ENCODE measurements around the gene NT5C.

The NT5C gene

DNA sequence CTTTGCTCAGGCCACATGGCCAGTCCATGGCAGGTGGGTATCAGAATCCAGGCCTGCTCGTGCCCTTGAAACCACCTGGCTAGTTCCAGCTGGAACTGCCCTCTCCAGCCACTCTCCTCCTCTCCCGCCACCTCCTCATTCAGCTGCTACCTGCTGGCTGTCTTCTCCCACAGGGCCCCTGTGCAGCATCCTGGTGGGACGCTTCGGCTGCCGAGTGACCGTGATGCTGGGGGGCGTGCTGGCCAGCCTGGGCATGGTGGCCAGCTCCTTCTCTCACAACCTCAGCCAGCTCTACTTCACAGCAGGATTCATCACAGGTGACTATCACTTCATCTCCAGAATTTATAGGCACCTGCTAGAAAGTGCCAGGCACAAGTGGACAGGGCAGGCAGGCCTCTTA is 33.7 kb downstream of the NT5C start:
- H3K4me3 ChIP-seq (replicated peaks; ENCODE audit: low read depth, low read length): no peak overlapping the region
- no peak for DNase-seq (ENCODE audit: extremely low read depth, low read depth)
- TF ChIP-seq, protein P1, sequence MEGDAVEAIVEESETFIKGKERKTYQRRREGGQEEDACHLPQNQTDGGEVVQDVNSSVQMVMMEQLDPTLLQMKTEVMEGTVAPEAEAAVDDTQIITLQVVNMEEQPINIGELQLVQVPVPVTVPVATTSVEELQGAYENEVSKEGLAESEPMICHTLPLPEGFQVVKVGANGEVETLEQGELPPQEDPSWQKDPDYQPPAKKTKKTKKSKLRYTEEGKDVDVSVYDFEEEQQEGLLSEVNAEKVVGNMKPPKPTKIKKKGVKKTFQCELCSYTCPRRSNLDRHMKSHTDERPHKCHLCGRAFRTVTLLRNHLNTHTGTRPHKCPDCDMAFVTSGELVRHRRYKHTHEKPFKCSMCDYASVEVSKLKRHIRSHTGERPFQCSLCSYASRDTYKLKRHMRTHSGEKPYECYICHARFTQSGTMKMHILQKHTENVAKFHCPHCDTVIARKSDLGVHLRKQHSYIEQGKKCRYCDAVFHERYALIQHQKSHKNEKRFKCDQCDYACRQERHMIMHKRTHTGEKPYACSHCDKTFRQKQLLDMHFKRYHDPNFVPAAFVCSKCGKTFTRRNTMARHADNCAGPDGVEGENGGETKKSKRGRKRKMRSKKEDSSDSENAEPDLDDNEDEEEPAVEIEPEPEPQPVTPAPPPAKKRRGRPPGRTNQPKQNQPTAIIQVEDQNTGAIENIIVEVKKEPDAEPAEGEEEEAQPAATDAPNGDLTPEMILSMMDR (IDR thresholded peaks at IDR 0.05; ENCODE audit: low read depth, low read length, missing control alignments): no peak

DNA sequence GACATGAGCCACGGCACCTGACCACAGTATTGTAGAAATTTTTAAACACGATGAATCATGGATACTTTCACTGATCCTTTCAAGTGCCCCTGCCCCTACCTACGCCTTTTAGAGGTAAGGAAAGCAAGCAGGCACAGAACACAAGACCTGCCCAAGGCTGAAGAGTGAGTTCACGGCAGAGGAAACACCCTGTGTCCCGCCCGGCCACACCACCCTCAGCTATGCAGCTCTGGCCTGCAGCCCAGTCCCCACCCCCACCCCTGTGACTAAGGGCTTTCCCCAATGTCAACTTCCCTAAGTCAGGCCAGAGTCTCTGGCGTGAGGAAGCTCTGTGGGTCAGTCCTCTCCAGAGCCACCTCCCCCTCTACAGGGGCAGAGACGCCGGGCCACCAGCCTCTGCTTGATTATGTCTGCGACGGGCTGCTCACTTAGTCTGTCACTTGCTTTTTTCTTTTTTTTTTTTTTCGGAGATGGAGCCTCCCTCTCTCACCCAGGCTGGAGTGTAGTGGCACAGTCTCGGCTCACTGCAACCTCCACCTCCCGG is 35.4 kb downstream of the NT5C start:
- H3K4me3 ChIP-seq (replicated peaks; ENCODE audit: low read depth, low read length): no peak overlapping the region
- DNase-seq (ENCODE audit: extremely low read depth, low read depth): no peak
- TF ChIP-seq, protein P1 (IDR thresholded peaks at IDR 0.05; ENCODE audit: low read depth, low read length, missing control alignments): no peak

DNA sequence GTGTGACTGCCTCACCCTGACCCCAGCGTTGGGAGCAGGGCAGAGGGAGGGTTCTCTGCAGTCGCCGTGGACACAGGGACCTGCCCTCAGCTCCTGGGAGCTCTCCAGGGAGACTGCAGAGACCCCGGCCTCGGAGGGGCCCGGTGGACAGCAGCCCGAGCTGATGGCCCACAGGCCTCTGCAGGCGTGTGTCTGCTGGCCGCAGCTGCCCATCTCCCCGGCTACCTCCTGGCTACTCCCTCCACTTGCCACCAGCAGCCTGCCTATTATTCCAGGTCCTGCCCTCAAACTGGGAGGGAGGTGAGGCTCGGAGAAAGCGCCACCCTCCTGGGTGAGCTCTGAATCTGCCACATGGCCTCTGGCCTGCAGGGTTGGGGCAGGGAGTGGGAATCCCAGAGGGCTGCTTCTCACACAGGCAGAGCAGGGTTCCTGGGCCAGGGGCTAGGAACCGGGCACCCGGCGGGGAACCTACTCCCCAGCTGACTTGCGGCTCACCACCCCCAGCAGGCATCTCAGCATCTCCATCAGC is 36.6 kb downstream of the NT5C start:
- no peak overlapping the region for H3K4me3 ChIP-seq (replicated peaks; ENCODE audit: low read depth, low read length)
- TF ChIP-seq, protein P1 (IDR thresholded peaks at IDR 0.05; ENCODE audit: low read depth, low read length, missing control alignments): no peak
- DNase-seq (ENCODE audit: extremely low read depth, low read depth): no peak

DNA sequence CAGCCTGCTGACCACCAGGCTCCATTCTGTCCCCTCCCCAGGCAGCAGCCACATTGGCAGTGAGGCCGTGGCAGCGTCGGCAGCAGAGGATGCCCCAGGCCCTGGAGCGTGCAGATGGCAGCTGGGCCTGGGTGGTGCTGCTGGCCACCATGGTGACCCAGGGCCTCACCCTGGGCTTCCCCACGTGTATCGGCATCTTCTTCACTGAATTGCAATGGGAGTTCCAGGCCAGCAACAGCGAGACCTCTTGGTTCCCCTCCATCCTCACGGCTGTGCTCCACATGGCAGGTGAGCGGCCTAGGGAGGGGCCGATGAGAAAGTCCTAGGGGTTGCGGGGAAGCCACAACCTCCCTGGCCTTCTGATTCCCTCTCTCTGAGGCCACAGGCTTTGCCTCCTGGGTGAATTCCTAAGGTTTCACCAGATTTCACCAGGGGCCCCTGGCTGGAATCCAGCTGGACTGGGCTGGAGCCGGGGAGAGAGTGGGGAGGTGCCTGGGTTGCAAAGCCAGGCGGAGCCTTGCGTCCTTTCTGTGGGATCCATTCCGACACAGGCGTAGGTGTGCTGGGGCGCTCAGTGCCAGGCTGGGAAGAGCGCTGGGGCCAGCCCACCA is 37.9 kb downstream of the NT5C start:
- no peak overlapping the region for H3K4me3 ChIP-seq (replicated peaks; ENCODE audit: low read depth, low read length)
- DNase-seq (ENCODE audit: extremely low read depth, low read depth): no peak
- TF ChIP-seq, protein P1 (IDR thresholded peaks at IDR 0.05; ENCODE audit: low read depth, low read length, missing control alignments): no peak

DNA sequence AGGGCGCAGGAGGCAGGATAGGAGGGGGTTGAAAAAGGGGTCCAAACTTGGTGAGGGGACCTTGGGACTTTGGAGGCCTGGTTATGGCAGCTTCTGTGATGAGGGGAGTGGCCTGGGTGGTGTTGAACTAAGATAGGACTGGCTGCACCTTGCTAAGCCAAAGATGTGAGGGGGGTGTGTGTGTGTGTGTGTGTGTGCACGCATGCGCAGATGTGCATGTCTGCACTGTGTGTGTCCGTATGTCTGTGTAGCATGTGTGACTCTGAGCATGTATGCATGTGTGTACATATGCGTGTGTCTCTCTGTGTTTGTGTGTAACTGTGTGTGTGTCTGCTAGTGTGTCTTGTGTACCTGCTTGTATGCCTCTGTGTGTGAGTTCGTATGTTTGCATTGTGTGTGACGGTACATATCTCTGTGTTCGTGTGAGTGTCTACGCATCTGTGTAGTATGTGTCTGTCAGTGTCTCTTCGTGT is 39.7 kb downstream of the NT5C start:
- peak overlapping the region; percentile 19; the same call in 1 of the 2 replicates for H3K4me3 ChIP-seq (replicated peaks; ENCODE audit: low read depth, low read length)
- TF ChIP-seq, protein P1 (IDR thresholded peaks at IDR 0.05; ENCODE audit: low read depth, low read length, missing control alignments): no peak
- DNase-seq (ENCODE audit: extremely low read depth, low read depth): no peak

DNA sequence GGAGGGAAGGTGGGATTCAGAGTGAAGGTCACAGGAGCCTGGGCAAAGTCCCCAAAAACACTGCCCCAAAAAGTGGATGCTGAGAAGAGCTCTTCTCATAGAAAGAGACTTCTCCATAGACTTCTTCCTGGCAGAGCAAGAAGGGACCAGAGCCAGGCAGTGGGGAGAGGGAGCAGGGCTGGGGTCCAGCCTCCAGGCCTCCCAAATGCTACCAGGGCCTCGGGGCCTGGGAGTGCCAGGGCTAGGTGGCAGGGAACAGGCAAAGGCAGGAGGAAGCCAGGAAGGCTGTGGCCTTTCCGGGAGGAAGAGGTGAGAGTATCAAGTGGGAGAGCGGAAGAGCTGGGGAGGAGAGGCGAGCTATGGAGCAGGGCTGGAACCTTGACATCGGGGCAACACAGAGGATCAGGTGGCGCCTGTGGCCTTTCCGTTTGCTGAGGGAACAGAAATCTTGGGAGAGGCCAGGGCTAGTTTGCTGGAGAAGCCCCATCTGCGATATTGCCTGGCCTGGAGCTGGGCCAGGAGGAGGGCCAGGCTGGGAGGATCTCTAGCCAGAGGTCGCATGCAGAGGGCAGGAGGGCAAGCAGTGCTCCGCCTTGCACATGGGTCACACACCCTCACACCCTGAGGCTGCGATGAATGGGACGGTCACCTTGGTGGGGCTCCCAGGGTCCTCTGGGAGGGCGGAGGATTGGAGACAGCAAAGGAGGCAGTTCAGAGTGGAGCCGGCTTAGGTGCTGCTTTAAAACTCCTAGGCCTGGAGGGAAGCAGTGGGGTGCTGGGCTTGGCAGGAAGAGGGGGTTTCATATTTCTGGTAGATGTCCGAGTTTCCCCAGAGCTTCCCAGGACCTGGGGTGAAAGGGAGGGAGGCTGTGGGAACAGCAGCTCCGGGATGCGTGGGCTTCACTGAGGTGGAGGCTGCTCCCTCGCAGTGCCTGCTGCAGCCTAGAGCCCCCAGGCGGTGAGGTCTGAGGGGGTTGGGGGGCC is 40.4 kb downstream of the NT5C start:
- no peak for DNase-seq (ENCODE audit: extremely low read depth, low read depth)
- TF ChIP-seq, protein P1 (IDR thresholded peaks at IDR 0.05; ENCODE audit: low read depth, low read length, missing control alignments): no peak
- peak overlapping the region; percentile 19; the same call in 1 of the 2 replicates for H3K4me3 ChIP-seq (replicated peaks; ENCODE audit: low read depth, low read length)

Data from HFF-Myc (cell line).